MM.1S (cell line): ENCODE results near the gene S1PR5.
"Not testable (repeated sequence)": the region's sequence is repeated elsewhere in the genome, so short reads cannot be mapped to it uniquely, and the experiment has no call there.

Experiments
- DNase-seq: peaks from one replicate; pipeline ENCODE4 v3.0.0-alpha.2; 2015
- H2AFZ ChIP-seq: fragments of 300-600 bp; sonication (generic); 2 replicates; pipeline ENCODE4 v1.6.0; 2016; ENCODE audit warnings: antibody characterized with exemption, low read length
- H3F3A ChIP-seq: fragments of 300-600 bp; sonication (generic); 2 replicates; pipeline ENCODE4 v1.6.1; 2016; ENCODE audit warnings: mild to moderate bottlenecking, antibody characterized with exemption, low read length, moderate library complexity, mixed read lengths; ENCODE audit not compliant: insufficient read depth
- H3K27ac ChIP-seq: fragments of 300-600 bp; sonication (generic); 2 replicates; pipeline ENCODE4 v1.5.1; 2016; ENCODE audit warnings: mild to moderate bottlenecking, low read length
- H3K27me3 ChIP-seq: fragments of 300-600 bp; sonication (generic); replicated peaks from 2 replicates; pipeline ENCODE4 v1.6.0; 2016; ENCODE audit warnings: low read length; ENCODE audit not compliant: insufficient read depth
- H3K36me3 ChIP-seq: fragments of 300-600 bp; sonication (generic); replicated peaks from 2 replicates; pipeline ENCODE4 v1.6.1; 2016; ENCODE audit warnings: mild to moderate bottlenecking, low read length, mixed read lengths; ENCODE audit not compliant: insufficient read depth
- H3K4me1 ChIP-seq: fragments of 300-600 bp; sonication (generic); 2 replicates; pipeline ENCODE4 v1.6.1; 2016; ENCODE audit warnings: low read length, mixed read lengths
- H3K4me2 ChIP-seq: fragments of 300-600 bp; sonication (generic); 2 replicates; pipeline ENCODE4 v1.6.0; 2016; ENCODE audit warnings: low read depth, low read length
- H3K4me3 ChIP-seq: fragments of 300-600 bp; sonication (generic); 2 replicates; pipeline ENCODE4 v1.5.1; 2016; ENCODE audit warnings: low read length, mixed read lengths
- H3K79me2 ChIP-seq: fragments of 300-600 bp; sonication (generic); 2 replicates; pipeline ENCODE4 v1.6.1; 2016; ENCODE audit warnings: mixed run types, low read length, mixed read lengths
- H3K9ac ChIP-seq: fragments of 300-600 bp; sonication (generic); 2 replicates; pipeline ENCODE4 v1.6.1; 2016; ENCODE audit warnings: low read length, mixed read lengths
- H3K9me2 ChIP-seq: fragments of 300-600 bp; sonication (generic); replicated peaks from 2 replicates; pipeline ENCODE4 v1.6.1; 2016; ENCODE audit warnings: mild to moderate bottlenecking, low read length, mixed read lengths; ENCODE audit not compliant: insufficient read depth
- H3K9me3 ChIP-seq: fragments of 300-600 bp; sonication (generic); replicated peaks from 2 replicates; pipeline ENCODE4 v1.6.1; 2016; ENCODE audit warnings: mild to moderate bottlenecking, low read length, mixed read lengths; ENCODE audit not compliant: insufficient read depth
- H4K20me1 ChIP-seq: fragments of 300-600 bp; sonication (generic); 2 replicates; pipeline ENCODE4 v1.6.1; 2016; ENCODE audit warnings: mild to moderate bottlenecking, low read length, moderate library complexity, mixed read lengths; ENCODE audit not compliant: insufficient read depth
- CTCF ChIP-seq: fragments of 300-600 bp; sonication (generic); IDR thresholded peaks from 2 replicates; pipeline ENCODE4 v1.5.1; 2016; ENCODE audit warnings: antibody characterized with exemption, low read length, mixed read lengths
- EZH2 ChIP-seq: fragments of 300-600 bp; sonication (generic); optimal IDR thresholded peaks from 2 replicates; pipeline ENCODE3; 2017; ENCODE audit warnings: low read depth, mild to moderate bottlenecking, antibody characterized with exemption, low read length, mixed read lengths
- EZH2phosphoT487 ChIP-seq: fragments of 300-600 bp; sonication (generic); IDR thresholded peaks from 2 replicates; pipeline ENCODE4 v1.6.1; 2018; ENCODE audit warnings: antibody characterized with exemption, low read length

Gene S1PR5

GRCh38 chr19:10543059-10543419 lies 25.8 kb upstream of the S1PR5 start:
- Histone ChIP-seq H4K20me1 (no peaks in the 10 kb centered on the region), H3K4me2 (peak overlapping the region; percentile 94), H3K9me3 (no peaks in the 10 kb centered on the region), H3K4me1 (peaks cover 10% of the 10 kb centered on the region), H3K4me3 (peak overlapping the region; percentile 97), H3K27me3 (peaks cover 16% of the 10 kb centered on the region), H3K9me2 (no peaks in the 10 kb centered on the region), H3F3A (no peaks in the 10 kb centered on the region), H3K27ac (no peak overlapping the region), H3K9ac (peak overlapping the region; percentile 95; the same call in 1 of the 2 replicates), H3K36me3 (no peaks in the 10 kb centered on the region), H3K79me2 (peaks cover 32% of the 10 kb centered on the region), H2AFZ (peak overlapping the region; percentile 77)
- no peak for DNase-seq
- no peak for TF ChIP-seq CTCF
- TF ChIP-seq EZH2, result no peak
- TF ChIP-seq EZH2phosphoT487, result no peak

- H3F3A ChIP-seq, H3K9me3 ChIP-seq, H3K27ac ChIP-seq, H3K79me2 ChIP-seq, H3K4me3 ChIP-seq, H3K4me2 ChIP-seq, H3K4me1 ChIP-seq, DNase-seq, H4K20me1 ChIP-seq, H3K36me3 ChIP-seq, H3K9me2 ChIP-seq, H2AFZ ChIP-seq, H3K9ac ChIP-seq: not testable (repeated sequence)
- H3K27me3 ChIP-seq, result peaks cover 17% of the 10 kb centered on the region
Observed at GRCh38 chr19:10539016-10539415, 21.8 kb upstream of the S1PR5 start.

- peaks cover 17% of the 10 kb centered on the region for H3K27me3 ChIP-seq
- no peaks in the 10 kb centered on the region for H4K20me1 ChIP-seq
- H3K4me1 ChIP-seq, result peaks cover 3% of the 10 kb centered on the region; the same call in 1 of the 2 replicates
- no peak overlapping the region for H3K4me3 ChIP-seq
- no peak overlapping the region for H3K9ac ChIP-seq
- no peaks in the 10 kb centered on the region for H3K9me2 ChIP-seq
- no peaks in the 10 kb centered on the region for H3K79me2 ChIP-seq
- TF ChIP-seq EZH2phosphoT487, result no peak
- TF ChIP-seq CTCF, result no peak
- no peak for TF ChIP-seq EZH2
- no peak overlapping the region for H3K27ac ChIP-seq
- DNase-seq, result no peak
- no peak overlapping the region for H3K4me2 ChIP-seq
- H3K9me3 ChIP-seq, result no peaks in the 10 kb centered on the region
- no peaks in the 10 kb centered on the region for H3F3A ChIP-seq
- H3K36me3 ChIP-seq, result no peaks in the 10 kb centered on the region
- H2AFZ ChIP-seq, result no peak overlapping the region
Observed at GRCh38 chr19:10538204-10538983, 21.1 kb upstream of the S1PR5 start.

- Histone ChIP-seq H3K27ac (no peak overlapping the region), H3F3A (no peaks in the 10 kb centered on the region)
- TF ChIP-seq EZH2phosphoT487, result no peak
- TF ChIP-seq EZH2, result no peak
- TF ChIP-seq CTCF, result no peak
Observed at GRCh38 chr19:10537668-10538067, 20.4 kb upstream of the S1PR5 start.

More at GRCh38 chr19:10537668-10538067, 20.4 kb upstream of the S1PR5 start:
- Histone ChIP-seq H3K4me3 (no peak overlapping the region), H3K27me3 (peaks cover 17% of the 10 kb centered on the region), H2AFZ (no peak overlapping the region), H4K20me1 (no peaks in the 10 kb centered on the region), H3K79me2 (no peaks in the 10 kb centered on the region), H3K4me1 (no peaks in the 10 kb centered on the region), H3K9me2 (no peaks in the 10 kb centered on the region), H3K4me2 (no peak overlapping the region), H3K9me3 (no peaks in the 10 kb centered on the region), H3K9ac (no peak overlapping the region), H3K36me3 (no peaks in the 10 kb centered on the region)
- DNase-seq, result no peak
